HG03196 (cell line): ENCODE results near the gene VEZT.
"Not testable (repeated sequence)": the region's sequence is repeated elsewhere in the genome, so short reads cannot be mapped to it uniquely, and the experiment has no call there.

Experiments
- ATAC-seq: cut with Tn5 transposase; IDR thresholded peaks from one replicate; pipeline ENCODE4 v1.9.1; 2021; ENCODE audit not compliant: unreplicated experiment

VEZT gene

GRCh38 chr12:95253386-95253785, 35.8 kb downstream of the VEZT start:
- ATAC-seq: no peak

GRCh38 chr12:95257541-95257940, 39.9 kb downstream of the VEZT start:
- ATAC-seq: no peak

- no peak for ATAC-seq
Measured at GRCh38 chr12:95258151-95258550, 40.5 kb downstream of the VEZT start.

DNA sequence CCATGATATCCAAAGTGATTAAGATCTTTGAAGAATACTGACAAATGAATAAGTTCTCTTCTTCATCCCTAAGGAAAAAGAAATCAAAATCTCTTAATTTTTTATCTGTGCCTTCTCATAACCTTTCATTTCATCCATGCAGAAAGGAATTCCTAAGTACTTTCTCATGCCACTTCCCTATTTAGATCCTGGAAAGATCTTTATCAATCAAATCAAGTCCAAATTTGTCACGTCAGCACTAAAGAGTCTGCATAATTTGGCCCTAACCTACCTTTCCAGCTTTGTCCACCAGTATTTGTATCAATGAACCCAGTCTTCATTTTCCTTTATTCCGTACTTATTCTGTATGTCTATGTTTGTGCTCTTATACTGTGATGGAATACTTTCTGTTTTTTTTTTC, 41.2 kb downstream of the VEZT start:
- no peak for ATAC-seq

GRCh38 chr12:95259368-95259767, 41.8 kb downstream of the VEZT start:
- ATAC-seq: no peak

DNA sequence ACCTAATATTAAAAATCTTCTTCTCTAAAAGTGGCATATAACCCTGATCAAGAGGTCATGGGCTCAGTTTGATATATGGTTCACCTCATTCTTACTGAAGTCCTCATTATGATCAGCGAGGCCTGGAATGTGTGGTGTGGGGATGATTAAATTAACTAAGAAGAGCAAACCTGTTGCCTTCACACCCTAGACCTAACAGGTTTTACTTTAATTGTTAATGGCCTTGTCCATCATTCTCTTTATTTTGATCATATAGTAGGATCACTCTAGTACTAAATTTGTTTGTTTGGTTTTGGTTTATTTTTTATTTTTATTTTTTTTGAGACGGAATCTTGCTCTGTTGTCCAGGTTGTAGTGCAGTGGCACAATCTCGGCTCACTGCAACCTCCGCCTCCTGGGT, 43.5 kb downstream of the VEZT start:
- ATAC-seq: no peak

GRCh38 chr12:95262808-95263207, 45.2 kb downstream of the VEZT start:
- ATAC-seq: no peak

- ATAC-seq: no peak
Measured at GRCh38 chr12:95265765-95266164, 48.2 kb downstream of the VEZT start.

DNA sequence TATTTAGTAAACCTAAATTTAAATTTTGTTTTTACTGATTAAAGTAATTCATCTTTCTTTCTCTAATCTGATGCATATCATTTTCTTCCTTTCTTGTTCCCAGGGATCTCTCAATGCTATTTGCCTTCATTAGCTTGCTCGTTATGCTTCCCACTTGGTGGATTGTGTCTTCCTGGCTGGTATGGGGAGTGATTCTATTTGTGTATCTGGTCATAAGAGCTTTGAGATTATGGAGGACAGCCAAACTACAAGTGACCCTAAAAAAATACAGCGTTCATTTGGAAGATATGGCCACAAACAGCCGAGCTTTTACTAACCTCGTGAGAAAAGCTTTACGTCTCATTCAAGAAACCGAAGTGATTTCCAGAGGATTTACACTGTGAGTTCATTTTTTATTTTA, 48.6 kb downstream of the VEZT start:
- ATAC-seq: no peak

GRCh38 chr12:95269892-95270291, 52.3 kb downstream of the VEZT start:
- no peak for ATAC-seq

DNA sequence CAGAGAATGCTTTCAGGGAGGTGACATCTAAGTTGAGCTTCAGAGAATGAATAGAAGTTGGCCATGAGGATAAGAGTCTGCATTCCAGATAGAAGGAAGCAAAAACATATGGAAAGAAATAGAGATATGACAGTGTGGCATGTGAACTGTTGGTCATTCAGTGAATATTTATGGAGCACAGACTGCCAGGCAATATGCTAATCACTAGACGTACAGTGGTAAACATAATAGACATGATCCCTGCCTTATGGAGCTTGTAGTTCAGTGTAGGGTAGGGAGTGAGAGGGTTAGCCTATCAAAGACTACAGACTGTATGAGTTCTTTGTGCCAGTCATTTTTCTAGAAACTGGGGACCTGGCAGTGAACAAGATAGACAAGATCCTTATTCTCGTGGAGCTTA, 53.9 kb downstream of the VEZT start:
- ATAC-seq: no peak

GRCh38 chr12:95277139-95277538, 59.5 kb downstream of the VEZT start:
- no peak for ATAC-seq

- ATAC-seq: no peak
Measured at GRCh38 chr12:95279856-95280255, 62.2 kb downstream of the VEZT start.

DNA sequence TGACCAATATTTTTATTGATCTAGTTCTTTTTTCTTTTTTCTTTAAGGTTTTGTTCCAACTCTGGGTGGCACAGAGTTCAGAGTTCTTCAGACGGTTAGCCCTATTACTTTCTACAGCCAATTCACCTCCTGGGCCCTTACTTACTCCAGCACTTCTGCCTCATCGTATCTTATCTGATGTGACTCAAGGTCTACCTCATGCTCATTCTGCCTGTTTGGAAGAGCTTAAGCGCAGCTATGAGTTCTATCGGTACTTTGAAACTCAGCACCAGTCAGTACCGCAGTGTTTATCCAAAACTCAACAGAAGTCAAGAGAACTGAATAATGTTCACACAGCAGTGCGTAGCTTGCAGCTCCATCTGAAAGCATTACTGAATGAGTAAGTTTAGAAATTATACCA, 64.7 kb downstream of the VEZT start:
- ATAC-seq: no peak

DNA sequence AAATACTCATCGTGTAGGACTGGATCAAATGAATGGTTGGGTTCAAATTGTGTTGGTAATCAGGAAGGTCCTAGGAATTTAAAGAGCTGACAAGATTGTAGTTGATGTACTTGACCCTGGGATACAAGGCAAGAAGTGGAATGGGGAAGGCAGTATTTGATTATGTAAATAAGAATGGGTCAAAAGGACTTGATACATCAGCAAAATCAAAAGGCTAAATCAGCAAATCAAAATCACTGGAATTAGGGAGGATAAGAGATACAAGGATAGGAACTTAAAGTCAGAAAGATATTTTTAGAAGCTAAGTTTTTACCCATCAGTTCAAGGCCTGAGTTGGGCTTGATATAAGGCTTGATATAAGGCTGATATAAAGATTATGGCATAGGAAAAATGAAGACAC, 65.8 kb downstream of the VEZT start:
- no peak for ATAC-seq

- ATAC-seq: no peak
Measured at GRCh38 chr12:95286713-95287112, 69.1 kb downstream of the VEZT start.

GRCh38 chr12:95291501-95291900, 73.9 kb downstream of the VEZT start:
- ATAC-seq: no peak

GRCh38 chr12:95298916-95299315, 81.3 kb downstream of the VEZT start:
- no peak for ATAC-seq

DNA sequence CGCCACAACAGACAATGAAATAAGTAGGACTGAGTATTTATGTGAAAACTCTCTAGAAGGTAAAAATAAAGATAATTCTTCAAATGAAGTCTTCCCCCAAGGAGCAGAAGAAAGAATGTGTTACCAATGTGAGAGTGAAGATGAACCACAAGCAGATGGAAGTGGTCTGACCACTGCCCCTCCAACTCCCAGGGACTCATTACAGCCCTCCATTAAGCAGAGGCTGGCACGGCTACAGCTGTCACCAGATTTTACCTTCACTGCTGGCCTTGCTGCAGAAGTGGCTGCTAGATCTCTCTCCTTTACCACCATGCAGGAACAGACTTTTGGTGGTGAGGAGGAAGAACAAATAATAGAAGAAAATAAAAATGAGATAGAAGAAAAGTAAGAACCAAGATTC, 82.7 kb downstream of the VEZT start:
- ATAC-seq: no peak

DNA sequence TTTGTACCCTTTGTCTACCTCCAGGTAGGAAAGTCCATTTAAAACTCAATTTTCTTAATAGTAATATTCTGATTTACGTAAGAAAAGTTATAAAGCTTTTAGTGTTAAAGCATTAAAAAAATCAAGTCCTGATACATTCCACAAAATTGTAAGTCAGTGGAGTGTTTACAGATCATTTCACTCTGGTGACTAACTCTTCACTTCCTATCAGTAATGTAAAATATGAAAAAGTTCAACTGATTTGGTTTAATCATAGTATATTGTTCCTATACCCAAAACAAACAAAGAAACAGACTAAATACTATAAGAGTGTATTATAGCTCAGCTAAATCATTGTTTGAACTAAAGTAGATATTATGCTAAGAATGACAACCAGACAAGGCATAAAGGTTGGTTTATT, 85.9 kb downstream of the VEZT start:
- no peak for ATAC-seq

- ATAC-seq: no peak
Measured at GRCh38 chr12:95304673-95305198, 87.1 kb downstream of the VEZT start.

- ATAC-seq: no peak
Measured at GRCh38 chr12:95312656-95313055, 95.0 kb downstream of the VEZT start.

DNA sequence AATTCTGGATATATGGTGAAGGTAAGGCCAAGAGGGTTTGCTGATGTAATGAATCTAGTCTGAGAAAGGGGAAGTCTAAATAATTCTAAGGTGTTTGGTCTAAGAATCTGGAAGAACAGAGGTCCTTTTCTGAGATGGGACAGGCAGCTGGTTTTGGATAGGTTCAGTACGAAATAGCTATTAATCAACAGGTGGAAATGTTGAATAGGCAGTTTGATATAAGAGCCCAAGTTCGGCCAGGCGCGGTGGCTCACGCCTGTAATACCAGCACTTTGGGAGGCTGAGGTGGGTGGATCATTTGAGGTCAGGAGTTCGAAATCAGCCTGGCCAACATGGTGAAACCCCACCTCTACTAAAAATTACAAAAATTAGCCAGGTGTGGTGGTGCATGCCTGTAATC, 97.1 kb downstream of the VEZT start:
- not testable (repeated sequence) for ATAC-seq

DNA sequence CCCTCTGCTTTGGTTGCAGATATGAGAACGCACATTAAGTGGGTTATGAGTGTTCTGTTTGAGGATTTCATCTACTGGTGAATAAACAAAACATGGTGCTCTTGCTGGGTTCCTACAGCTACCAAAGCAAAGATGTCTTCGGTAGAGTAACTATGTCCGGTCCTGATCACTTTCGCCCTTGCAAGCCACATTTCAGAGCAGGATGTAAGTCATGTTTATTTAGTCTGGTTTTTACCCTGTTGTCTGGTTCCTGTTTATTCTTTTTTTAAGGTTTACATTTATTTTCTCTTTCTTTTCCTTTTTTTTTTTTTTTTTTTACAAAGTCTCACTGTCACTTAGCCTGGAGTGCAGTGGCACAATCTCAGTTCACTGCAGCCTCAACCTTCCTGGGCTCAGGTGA, 99.2 kb downstream of the VEZT start:
- no peak for ATAC-seq
